MCF 10A (cell line): ENCODE results near the gene FOXA2. TPM values are rescaled to one million over a fixed set of nuclear protein-coding genes. Genes with fewer than 3 reads are reported as not detected.

Source experiments
- BruUV-seq: library from RNA; stranded (reverse); fragments of 400-500 nt; replicated peaks from 2 replicates; lab custom pipeline; 2021; lab: Mats Ljungman, UMichigan
- CTCF ChIA-PET: fragments of 300-600 bp; sonication (Branson Sonifier 250); formaldehyde crosslinking; extraction: SDS; loops from one replicate; lab custom pipeline; 2021; ENCODE audit warnings: antibody characterized with exemption, inconsistent platforms; lab: Yijun Ruan, JAX
- POLR2A ChIA-PET: fragments of 300-600, 350-650 bp; sonication (Branson Sonifier 250); formaldehyde crosslinking; extraction: SDS; loops from one replicate; lab custom pipeline; 2020; ENCODE audit warnings: antibody characterized with exemption, inconsistent platforms; lab: Yijun Ruan, JAX
- DNase-seq: peaks from one replicate; pipeline ENCODE4 v3.0.0-alpha.2; 2018; ENCODE audit not compliant: unreplicated experiment
- H3K27ac Mint-ChIP-seq: one replicate; pipeline ENCODE4 v1.8.0; 2022; ENCODE audit warnings: mild to moderate bottlenecking, low read depth, mixed read lengths; ENCODE audit not compliant: unreplicated experiment
- H3K27me3 Mint-ChIP-seq: one replicate; pipeline ENCODE4 v1.8.0; 2022; ENCODE audit warnings: mixed read lengths; ENCODE audit not compliant: insufficient read depth, unreplicated experiment
- H3K36me3 Mint-ChIP-seq: one replicate; pipeline ENCODE4 v1.8.0; 2022; ENCODE audit warnings: mild to moderate bottlenecking, moderate library complexity, mixed read lengths; ENCODE audit not compliant: insufficient read depth, unreplicated experiment
- H3K4me1 Mint-ChIP-seq: one replicate; pipeline ENCODE4 v1.8.0; 2022; ENCODE audit warnings: mixed read lengths; ENCODE audit not compliant: insufficient read depth, unreplicated experiment
- H3K4me3 Mint-ChIP-seq: one replicate; pipeline ENCODE4 v1.8.0; 2022; ENCODE audit warnings: mild to moderate bottlenecking, moderate library complexity, mixed read lengths; ENCODE audit not compliant: unreplicated experiment
- H3K9me3 Mint-ChIP-seq: one replicate; pipeline ENCODE4 v1.8.0; 2022; ENCODE audit warnings: mixed read lengths; ENCODE audit not compliant: unreplicated experiment
- intact Hi-C: fragments of 100-400 bp; cut with micrococcal nuclease; formaldehyde crosslinking; loops from 2 replicates; pipeline ENCODE4 v1.14.1; 2022
- total RNA-seq: library from RNA; stranded (reverse); gene quantifications from 2 replicates; pipeline ENCODE4 v1.2.3, GENCODE V29; 2022
- TF ChIP-seq, protein P1 (sequence below): fragments of 200-600 bp; IDR thresholded peaks from one replicate; pipeline ENCODE4 v1.8.0; 2022; ENCODE audit warnings: antibody characterized with exemption, mild to moderate bottlenecking; ENCODE audit not compliant: unreplicated experiment

The FOXA2 gene
- total RNA-seq, 1 experiment from 2014 or later = 1.1 TPM

DNA sequence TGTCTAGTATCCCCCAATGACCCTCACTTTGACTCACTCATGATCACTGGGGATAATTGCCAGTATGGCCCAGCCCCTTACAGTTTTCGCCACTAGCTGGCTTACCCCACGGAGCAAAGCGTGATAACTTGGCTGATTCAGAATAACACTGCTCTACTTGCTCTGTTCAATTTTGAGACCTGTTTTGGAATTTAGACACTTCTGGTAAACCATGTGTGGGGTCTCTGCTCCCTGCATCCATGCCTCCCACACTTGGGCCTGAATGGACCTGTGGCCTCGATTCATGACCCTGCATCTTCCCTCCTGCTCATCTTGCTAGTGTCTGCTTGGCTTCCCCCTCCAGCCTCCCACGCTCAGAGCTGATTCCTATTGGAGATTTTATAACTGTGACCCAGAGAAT lies 48.9 kb downstream of the FOXA2 start:
- intact Hi-C loops = no loop called here
- TF ChIP-seq, protein P1, sequence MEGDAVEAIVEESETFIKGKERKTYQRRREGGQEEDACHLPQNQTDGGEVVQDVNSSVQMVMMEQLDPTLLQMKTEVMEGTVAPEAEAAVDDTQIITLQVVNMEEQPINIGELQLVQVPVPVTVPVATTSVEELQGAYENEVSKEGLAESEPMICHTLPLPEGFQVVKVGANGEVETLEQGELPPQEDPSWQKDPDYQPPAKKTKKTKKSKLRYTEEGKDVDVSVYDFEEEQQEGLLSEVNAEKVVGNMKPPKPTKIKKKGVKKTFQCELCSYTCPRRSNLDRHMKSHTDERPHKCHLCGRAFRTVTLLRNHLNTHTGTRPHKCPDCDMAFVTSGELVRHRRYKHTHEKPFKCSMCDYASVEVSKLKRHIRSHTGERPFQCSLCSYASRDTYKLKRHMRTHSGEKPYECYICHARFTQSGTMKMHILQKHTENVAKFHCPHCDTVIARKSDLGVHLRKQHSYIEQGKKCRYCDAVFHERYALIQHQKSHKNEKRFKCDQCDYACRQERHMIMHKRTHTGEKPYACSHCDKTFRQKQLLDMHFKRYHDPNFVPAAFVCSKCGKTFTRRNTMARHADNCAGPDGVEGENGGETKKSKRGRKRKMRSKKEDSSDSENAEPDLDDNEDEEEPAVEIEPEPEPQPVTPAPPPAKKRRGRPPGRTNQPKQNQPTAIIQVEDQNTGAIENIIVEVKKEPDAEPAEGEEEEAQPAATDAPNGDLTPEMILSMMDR = no peak
- POLR2A ChIA-PET = interaction anchor here (0.6 kb wide), 1 partner anchor 11 kb away, joined by 3 read pairs; no protein-coding TSS in a partner anchor
- CTCF ChIA-PET = no interaction called here
- no peak for DNase-seq
- peaks cover 14% of the 10 kb centered on the region for H3K9me3 Mint-ChIP-seq
- peaks cover 40% of the 10 kb centered on the region for H3K27me3 Mint-ChIP-seq
- H3K27ac Mint-ChIP-seq = no peak overlapping the region
- H3K36me3 Mint-ChIP-seq = peaks cover 6% of the 10 kb centered on the region
- no TSS peak for BruUV-seq
- H3K4me3 Mint-ChIP-seq = no peak overlapping the region
- H3K4me1 Mint-ChIP-seq = no peaks in the 10 kb centered on the region

DNA sequence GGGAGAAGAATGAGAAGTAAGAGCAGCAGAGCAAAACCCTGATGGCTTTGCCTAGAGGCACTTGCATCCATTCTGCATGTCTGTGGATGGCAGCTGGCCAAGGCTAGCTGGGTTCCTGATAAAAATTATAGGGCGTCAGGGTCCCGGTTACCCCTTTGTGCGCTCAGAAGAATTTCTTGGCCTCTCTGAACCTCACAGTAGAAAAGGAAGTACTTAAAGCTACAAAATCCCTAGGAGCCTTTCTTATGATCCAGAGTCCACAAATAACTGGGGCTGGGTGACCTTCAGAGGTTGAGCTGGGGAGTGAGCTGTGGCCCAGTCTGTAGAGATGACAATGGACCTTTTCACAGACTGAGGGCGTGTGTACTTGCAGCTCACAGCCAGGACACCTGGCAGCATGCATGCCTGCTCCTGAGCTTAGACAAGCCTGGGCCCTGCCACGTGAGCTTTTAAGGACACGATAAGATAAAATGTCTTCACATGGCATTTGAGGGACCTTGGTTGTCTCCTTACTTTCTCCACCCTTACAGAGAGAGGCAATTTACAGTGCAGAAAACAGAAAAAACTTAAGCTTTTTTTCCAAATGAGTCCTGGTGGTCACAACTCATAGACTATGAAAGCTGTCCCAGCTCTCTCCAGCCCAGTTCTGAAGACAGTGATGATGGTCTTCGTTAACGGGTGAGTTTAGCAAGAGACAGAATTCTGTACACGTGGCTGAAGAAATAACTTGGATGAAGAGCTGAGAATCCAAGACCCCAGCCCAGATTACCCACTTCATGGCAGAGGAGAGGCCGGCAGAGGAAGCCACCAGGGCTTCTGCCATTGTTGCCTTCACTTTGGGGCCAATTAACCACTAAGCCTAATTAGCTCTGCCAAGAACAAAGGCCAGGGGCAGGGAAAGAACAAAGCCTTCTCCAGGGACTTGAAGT lies 50.3 kb downstream of the FOXA2 start:
- Mint-ChIP-seq H3K27me3 (peaks cover 30% of the 10 kb centered on the region), H3K4me3 (no peak overlapping the region), H3K4me1 (no peaks in the 10 kb centered on the region), H3K36me3 (peaks cover 6% of the 10 kb centered on the region), H3K27ac (no peak overlapping the region), H3K9me3 (peaks cover 13% of the 10 kb centered on the region)
- DNase-seq = no peak
- POLR2A ChIA-PET = no interaction called here
- intact Hi-C loops = no loop called here
- CTCF ChIA-PET = interaction anchor here (0.5 to 1.0 kb wide), 5 partner anchors 9 to 599 kb away, joined by 3 to 4 read pairs (median 3); no protein-coding TSS in a partner anchor
- no TSS peak for BruUV-seq
- TF ChIP-seq, protein P1 = no peak

GRCh38 chr20:22532598-22532997 lies 51.8 kb downstream of the FOXA2 start:
- H3K9me3 Mint-ChIP-seq = peaks cover 7% of the 10 kb centered on the region
- no peaks in the 10 kb centered on the region for H3K4me1 Mint-ChIP-seq
- no TSS peak for BruUV-seq
- no peak for DNase-seq
- H3K27me3 Mint-ChIP-seq = peaks cover 23% of the 10 kb centered on the region
- TF ChIP-seq, protein P1 = no peak
- ChIA-PET POLR2A (interaction anchor here (0.7 kb wide), 1 partner anchor 42 kb away, joined by 3 read pairs; no protein-coding TSS in a partner anchor), CTCF (interaction anchor here (0.6 to 0.7 kb wide), 3 partner anchors 76 to 1587 kb away, joined by 4 read pairs; no protein-coding TSS in a partner anchor)
- intact Hi-C loops = no loop called here
- no peaks in the 10 kb centered on the region for H3K36me3 Mint-ChIP-seq
- no peak overlapping the region for H3K4me3 Mint-ChIP-seq
- H3K27ac Mint-ChIP-seq = no peak overlapping the region

- intact Hi-C loops = no loop called here
- Mint-ChIP-seq H3K4me3 (no peak overlapping the region), H3K4me1 (no peaks in the 10 kb centered on the region), H3K27ac (no peak overlapping the region), H3K9me3 (no peaks in the 10 kb centered on the region), H3K27me3 (peaks cover 15% of the 10 kb centered on the region), H3K36me3 (no peaks in the 10 kb centered on the region)
- ChIA-PET POLR2A (interaction anchor here (0.7 kb wide), 1 partner anchor 41 kb away, joined by 3 read pairs; no protein-coding TSS in a partner anchor), CTCF (interaction anchor here (0.7 kb wide), 1 partner anchor 144 kb away, joined by 4 read pairs; no protein-coding TSS in a partner anchor)
- TF ChIP-seq, protein P1 = no peak
- BruUV-seq = no TSS peak
- DNase-seq = no peak
Measured at GRCh38 chr20:22531756-22532155, 52.6 kb downstream of the FOXA2 start.
